Neural crest cell (in vitro differentiated cells): Measurements from ENCODE around the gene AJM1. TPM values are rescaled to one million over a fixed set of nuclear protein-coding genes. Genes with fewer than 3 reads are reported as not detected.
A peak's percentile ranks its signal among the peaks of the same experiment; 100 is the strongest.

ENCODE experiments used
- DNase-seq: peaks from one replicate; pipeline ENCODE4 v3.0.0; 2021; ENCODE audit warnings: low read depth, mixed read lengths, low spot score
- H3K27ac Mint-ChIP-seq: one replicate; pipeline ENCODE4 v1.8.0; 2021; ENCODE audit warnings: mild to moderate bottlenecking, mixed read lengths; ENCODE audit not compliant: unreplicated experiment
- H3K27me3 Mint-ChIP-seq: 2 replicates; pipeline ENCODE4 v1.8.0; 2021; ENCODE audit warnings: low read depth, mild to moderate bottlenecking, mixed read lengths
- H3K36me3 Mint-ChIP-seq: 2 replicates; pipeline ENCODE4 v1.8.0; 2021; ENCODE audit warnings: low read depth, mild to moderate bottlenecking, mixed read lengths
- H3K4me1 Mint-ChIP-seq: 2 replicates; pipeline ENCODE4 v1.8.0; 2021; ENCODE audit warnings: mixed read lengths
- H3K4me3 Mint-ChIP-seq: one replicate; pipeline ENCODE4 v1.8.0; 2021; ENCODE audit warnings: mild to moderate bottlenecking, mixed read lengths
- H3K9me3 Mint-ChIP-seq: 2 replicates; pipeline ENCODE4 v1.8.0; 2021; ENCODE audit warnings: mixed read lengths
- CTCF ChIP-seq: fragments of 200-600 bp; sonication (generic); conservative IDR thresholded peaks from 2 replicates; pipeline ENCODE4 v1.5.0; 2021; ENCODE audit warnings: antibody characterized with exemption, mild to moderate bottlenecking
- total RNA-seq: library from RNA; stranded (reverse); gene quantifications from 2 replicates; pipeline ENCODE4 v1.2.1, GENCODE V29; 2021

AJM1 gene
- total RNA-seq, 1 donor from 2014 or later, result 2.8 TPM

- H3K36me3 Mint-ChIP-seq, result no peaks in the 10 kb centered on the region
Measured at GRCh38 chr9:136853596-136854112, 11.4 kb downstream of the AJM1 start.

GRCh38 chr9:136854113-136854841 is 12.0 kb downstream of the AJM1 start:
- H3K4me1 Mint-ChIP-seq, result peaks cover 3% of the 10 kb centered on the region
- H3K27ac Mint-ChIP-seq, result no peak overlapping the region
- no peak for TF ChIP-seq CTCF
- no peak for DNase-seq
- no peaks in the 10 kb centered on the region for H3K36me3 Mint-ChIP-seq
- H3K27me3 Mint-ChIP-seq, result peaks cover under 1% of the 10 kb centered on the region
- no peak overlapping the region for H3K4me3 Mint-ChIP-seq
- H3K9me3 Mint-ChIP-seq, result no peaks in the 10 kb centered on the region

More at GRCh38 chr9:136853596-136854112, 11.4 kb downstream of the AJM1 start:
- Mint-ChIP-seq H3K9me3 (no peaks in the 10 kb centered on the region), H3K27ac (no peak overlapping the region), H3K4me1 (peaks cover 8% of the 10 kb centered on the region), H3K27me3 (peaks cover 5% of the 10 kb centered on the region), H3K4me3 (peak overlapping the region; percentile 47)
- TF ChIP-seq CTCF, result no peak
- no peak for DNase-seq

- no peak overlapping the region for H3K27ac Mint-ChIP-seq
- TF ChIP-seq CTCF, result no peak
- DNase-seq, result no peak
- H3K4me3 Mint-ChIP-seq, result no peak overlapping the region
- no peaks in the 10 kb centered on the region for H3K4me1 Mint-ChIP-seq
- H3K27me3 Mint-ChIP-seq, result no peaks in the 10 kb centered on the region
- no peaks in the 10 kb centered on the region for H3K36me3 Mint-ChIP-seq
- H3K9me3 Mint-ChIP-seq, result no peaks in the 10 kb centered on the region
Measured at GRCh38 chr9:136854842-136855460, 12.7 kb downstream of the AJM1 start.

GRCh38 chr9:136855461-136856078 is 13.3 kb downstream of the AJM1 start:
- no peaks in the 10 kb centered on the region for H3K4me1 Mint-ChIP-seq
- H3K27ac Mint-ChIP-seq, result no peak overlapping the region
- DNase-seq, result no peak
- TF ChIP-seq CTCF, result no peak
- H3K36me3 Mint-ChIP-seq, result no peaks in the 10 kb centered on the region
- H3K27me3 Mint-ChIP-seq, result no peaks in the 10 kb centered on the region
- no peaks in the 10 kb centered on the region for H3K9me3 Mint-ChIP-seq
- peak overlapping the region; percentile 31 for H3K4me3 Mint-ChIP-seq

GRCh38 chr9:136856079-136856476 is 13.8 kb downstream of the AJM1 start:
- Mint-ChIP-seq H3K27ac (no peak overlapping the region), H3K4me3 (peak overlapping the region; percentile 31), H3K36me3 (no peaks in the 10 kb centered on the region), H3K27me3 (no peaks in the 10 kb centered on the region), H3K4me1 (no peaks in the 10 kb centered on the region), H3K9me3 (no peaks in the 10 kb centered on the region)
- no peak for TF ChIP-seq CTCF
- DNase-seq, result no peak
